Keratinocyte (primary cell): ENCODE measurements around the gene CDON. TPM values are rescaled to one million over a fixed set of nuclear protein-coding genes. Genes with fewer than 3 reads are reported as not detected.
"Not testable (repeated sequence)": the region's sequence is repeated elsewhere in the genome, so short reads cannot be mapped to it uniquely, and the experiment has no call there.

Source experiments
- DNase-seq: peaks from one replicate; pipeline ENCODE4 v3.0.0-alpha.2; 2011; ENCODE audit warnings: low read depth, missing footprints, low spot score
- FAIRE-seq: peaks from 2 replicates; lab custom pipeline; 2011; peaks lifted over from hg19 to GRCh38; lab: Jason Lieb, UNC
- H2AFZ ChIP-seq: 2 replicates; pipeline ENCODE4 v1.6.0; 2012; ENCODE audit warnings: low read length, control low read depth, inconsistent platforms; ENCODE audit not compliant: control insufficient read depth
- H3K27ac ChIP-seq: 2 replicates; pipeline ENCODE4 v1.5.1; 2011; ENCODE audit warnings: low read length; ENCODE audit not compliant: control insufficient read depth, insufficient read depth
- H3K27me3 ChIP-seq: 3 replicates; pipeline ENCODE4 v1.6.0; 2011; ENCODE audit warnings: low read length; ENCODE audit not compliant: control insufficient read depth, insufficient read depth; ENCODE audit errors: extremely low read depth
- H3K36me3 ChIP-seq, 2 experiments: 2 replicates in 1 of 2; 3 replicates in 1 of 2; pipeline ENCODE4 v1.5.1; 2011; ENCODE audit warnings: low read length in 2 of 2, mild to moderate bottlenecking in 1 of 2; ENCODE audit not compliant: control insufficient read depth in 2 of 2, insufficient read depth in 2 of 2; ENCODE audit errors: extremely low read depth in 1 of 2
- H3K4me1 ChIP-seq: 3 replicates; pipeline ENCODE4 v1.5.1; 2011; ENCODE audit warnings: low read length; ENCODE audit not compliant: control insufficient read depth, insufficient read depth; ENCODE audit errors: extremely low read depth
- H3K4me2 ChIP-seq: 3 replicates; pipeline ENCODE4 v1.6.0; 2011; ENCODE audit warnings: low read depth, low read length; ENCODE audit not compliant: control insufficient read depth, insufficient read depth; ENCODE audit errors: extremely low read depth
- H3K4me3 ChIP-seq, 3 experiments: fragments of 200-600 bp in 1 of 3; sonication (generic) in 1 of 3; 2 replicates in 2 of 3; 3 replicates in 1 of 3; pipeline ENCODE4 v1.5.1; 2011 to 2016; ENCODE audit warnings: low read length in 3 of 3, mild to moderate bottlenecking in 3 of 3, control low read depth in 2 of 3, inconsistent platforms in 1 of 3, low read depth in 1 of 3, mixed read lengths in 1 of 3, mixed run types in 1 of 3, moderate library complexity in 1 of 3; ENCODE audit not compliant: control insufficient read depth in 2 of 3, insufficient read depth in 2 of 3; ENCODE audit errors: extremely low read depth in 1 of 3
- H3K79me2 ChIP-seq: 2 replicates; pipeline ENCODE4 v1.6.0; 2012; ENCODE audit warnings: low read length; ENCODE audit not compliant: control insufficient read depth, insufficient read depth
- H3K9ac ChIP-seq: 3 replicates; pipeline ENCODE4 v1.6.0; 2011; ENCODE audit warnings: low read length; ENCODE audit not compliant: control insufficient read depth, insufficient read depth; ENCODE audit errors: extremely low read depth
- H3K9me1 ChIP-seq: 3 replicates; pipeline ENCODE4 v1.6.0; 2011; ENCODE audit warnings: low read length; ENCODE audit not compliant: control insufficient read depth, insufficient read depth; ENCODE audit errors: extremely low read depth
- H3K9me3 ChIP-seq: 2 replicates; pipeline ENCODE4 v1.5.1; 2012; ENCODE audit warnings: low read depth, low read length; ENCODE audit not compliant: control insufficient read depth
- H4K20me1 ChIP-seq: 3 replicates; pipeline ENCODE4 v1.6.0; 2011; ENCODE audit warnings: low read length; ENCODE audit not compliant: control insufficient read depth, insufficient read depth; ENCODE audit errors: extremely low read depth
- EZH2 ChIP-seq: IDR thresholded peaks from one replicate; pipeline ENCODE4 v1.6.1; 2012; ENCODE audit warnings: inconsistent platforms, mild to moderate bottlenecking, low read length, moderate library complexity
- dilution Hi-C: fragments of 300-500 bp; cut with MboI; formaldehyde crosslinking; loops from one replicate; pipeline ENCODE4 v1.7.0; 2020; ENCODE audit warnings: low sequenced_read_pairs; ENCODE audit not compliant: extremely low pct_ligation_motif_present
- polyA plus RNA-seq, 5 experiments: library from polyadenylated mRNA; depleted of rRNA in 3 of 5; stranded (reverse) in 3 of 5; stranded (forward) in 1 of 5; unstranded in 1 of 5; fragments of >200 nt; gene quantifications; 1 replicate in 1 of 5; 2 replicates in 3 of 5; 3 replicates in 1 of 5; pipeline versions ENCODE4 v1.2.1 to v1.2.3, GENCODE V29; 2011 to 2012; ENCODE audit warnings: missing spikeins in 2 of 5, low read depth in 1 of 5, low replicate concordance in 1 of 5
- TF ChIP-seq, protein P1 (sequence below), 3 experiments: IDR thresholded peaks in 1 of 3; conservative IDR thresholded peaks in 1 of 3; optimal IDR thresholded peaks in 1 of 3; 2 replicates in 2 of 3; 3 replicates in 1 of 3; pipeline versions ENCODE3 to v1.5.1; 2011; ENCODE audit warnings: low read length in 3 of 3, mild to moderate bottlenecking in 3 of 3, moderate library complexity in 2 of 3, control low read depth in 1 of 3, inconsistent platforms in 1 of 3; ENCODE audit not compliant: insufficient read depth in 2 of 3; ENCODE audit errors: extremely low read depth in 1 of 3

Gene CDON
- polyA plus RNA-seq, 1 donor (not counting 4 experiments of a cell fraction or from before 2014, with no cell fraction given) = 1.0 TPM

DNA sequence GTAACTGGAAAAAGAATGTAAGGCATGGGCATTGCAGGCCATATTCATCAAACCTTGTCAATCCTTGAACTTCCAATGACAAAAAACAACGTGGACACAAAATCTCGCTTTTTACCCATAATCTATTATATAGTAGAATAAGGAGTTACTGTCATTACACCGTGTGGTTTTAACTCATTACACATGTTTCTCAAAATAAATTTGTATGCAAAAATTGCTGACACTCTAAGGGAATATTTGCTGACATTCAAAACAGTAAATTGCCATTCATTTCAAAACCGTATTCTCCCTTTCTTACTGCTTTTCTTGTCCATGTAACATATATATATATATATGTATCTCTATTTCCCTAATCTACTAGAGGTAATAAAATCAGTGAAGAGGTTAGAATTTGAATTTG is 33.4 kb downstream of the CDON start:
- no peak for DNase-seq
- H3K4me2 ChIP-seq = no peak overlapping the region
- no peaks in the 10 kb centered on the region for H3K36me3 ChIP-seq
- no peaks in the 10 kb centered on the region for H3K9me1 ChIP-seq
- no peaks in the 10 kb centered on the region for H3K9me3 ChIP-seq
- dilution Hi-C loops = no loop called here
- TF ChIP-seq, protein P1, sequence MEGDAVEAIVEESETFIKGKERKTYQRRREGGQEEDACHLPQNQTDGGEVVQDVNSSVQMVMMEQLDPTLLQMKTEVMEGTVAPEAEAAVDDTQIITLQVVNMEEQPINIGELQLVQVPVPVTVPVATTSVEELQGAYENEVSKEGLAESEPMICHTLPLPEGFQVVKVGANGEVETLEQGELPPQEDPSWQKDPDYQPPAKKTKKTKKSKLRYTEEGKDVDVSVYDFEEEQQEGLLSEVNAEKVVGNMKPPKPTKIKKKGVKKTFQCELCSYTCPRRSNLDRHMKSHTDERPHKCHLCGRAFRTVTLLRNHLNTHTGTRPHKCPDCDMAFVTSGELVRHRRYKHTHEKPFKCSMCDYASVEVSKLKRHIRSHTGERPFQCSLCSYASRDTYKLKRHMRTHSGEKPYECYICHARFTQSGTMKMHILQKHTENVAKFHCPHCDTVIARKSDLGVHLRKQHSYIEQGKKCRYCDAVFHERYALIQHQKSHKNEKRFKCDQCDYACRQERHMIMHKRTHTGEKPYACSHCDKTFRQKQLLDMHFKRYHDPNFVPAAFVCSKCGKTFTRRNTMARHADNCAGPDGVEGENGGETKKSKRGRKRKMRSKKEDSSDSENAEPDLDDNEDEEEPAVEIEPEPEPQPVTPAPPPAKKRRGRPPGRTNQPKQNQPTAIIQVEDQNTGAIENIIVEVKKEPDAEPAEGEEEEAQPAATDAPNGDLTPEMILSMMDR (optimal IDR thresholded peaks at IDR 0.05 in 1 of 3, IDR thresholded peaks at IDR 0.05 in 1 of 3, conservative IDR thresholded peaks at IDR 0.05 in 1 of 3; ENCODE audit: extremely low read depth in 1 of 3, insufficient read depth in 2 of 3, low read length in 3 of 3) = no peak
- no peak for TF ChIP-seq EZH2
- no peaks in the 10 kb centered on the region for H3K79me2 ChIP-seq
- no peak for FAIRE-seq
- no peak overlapping the region for H3K27ac ChIP-seq
- no peak overlapping the region for H3K4me3 ChIP-seq
- no peaks in the 10 kb centered on the region for H3K27me3 ChIP-seq
- H4K20me1 ChIP-seq = no peaks in the 10 kb centered on the region
- H2AFZ ChIP-seq = no peak overlapping the region
- H3K4me1 ChIP-seq = no peaks in the 10 kb centered on the region
- H3K9ac ChIP-seq = no peak overlapping the region

DNA sequence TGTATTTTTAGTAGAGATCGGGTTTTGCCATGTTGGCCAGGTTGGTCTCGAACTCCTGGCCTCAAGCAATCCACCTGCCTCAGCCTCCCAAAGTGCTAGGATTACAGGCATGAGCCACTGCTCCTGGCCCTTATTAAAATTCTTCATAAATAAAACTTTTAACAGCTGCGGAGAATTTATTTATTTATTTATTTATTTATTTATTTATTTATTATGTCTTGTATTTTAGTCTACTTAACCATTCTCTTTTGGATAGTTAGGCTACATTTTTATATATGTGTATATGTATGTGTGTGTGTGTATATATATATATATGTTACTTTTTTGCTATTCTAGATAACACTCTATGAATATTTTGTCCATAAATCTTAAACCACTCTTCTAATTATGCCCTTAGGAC is 34.1 kb downstream of the CDON start:
- H3K9me1 ChIP-seq, H3K9me3 ChIP-seq, DNase-seq, H3K4me1 ChIP-seq, H3K79me2 ChIP-seq, H3K4me2 ChIP-seq, H3K27ac ChIP-seq, H3K9ac ChIP-seq, dilution Hi-C loops, H3K36me3 ChIP-seq, H4K20me1 ChIP-seq, H2AFZ ChIP-seq, H3K4me3 ChIP-seq, FAIRE-seq, H3K27me3 ChIP-seq: not testable (repeated sequence)

DNA sequence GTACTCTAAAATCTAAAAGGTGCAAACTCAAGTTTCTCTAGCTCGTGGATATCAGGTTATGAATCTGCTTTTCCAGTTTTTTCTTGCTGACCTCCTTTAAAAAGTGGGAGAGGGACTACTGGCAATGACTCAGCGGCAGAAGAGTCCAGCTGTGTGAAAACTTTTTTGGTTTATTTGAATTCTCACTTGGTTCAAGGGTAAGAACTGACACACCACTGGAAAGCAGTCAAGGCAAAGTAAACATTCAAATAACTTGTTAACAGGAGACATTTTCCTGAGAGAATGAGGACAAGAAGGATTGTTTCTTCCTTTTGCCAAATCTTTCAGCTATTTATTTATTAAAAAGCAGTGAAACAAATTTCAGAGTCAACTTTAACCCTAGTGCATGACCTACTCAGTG is 36.1 kb downstream of the CDON start:
- Histone ChIP-seq H3K4me3 (no peak overlapping the region), H3K9ac (no peak overlapping the region), H3K27me3 (no peaks in the 10 kb centered on the region), H2AFZ (no peak overlapping the region), H3K9me1 (no peaks in the 10 kb centered on the region), H3K4me2 (no peak overlapping the region), H3K27ac (no peak overlapping the region), H4K20me1 (no peaks in the 10 kb centered on the region), H3K79me2 (no peaks in the 10 kb centered on the region), H3K9me3 (no peaks in the 10 kb centered on the region), H3K4me1 (no peaks in the 10 kb centered on the region), H3K36me3 (no peaks in the 10 kb centered on the region)
- DNase-seq = no peak
- TF ChIP-seq EZH2 = no peak
- TF ChIP-seq, protein P1 (optimal IDR thresholded peaks at IDR 0.05 in 1 of 3, IDR thresholded peaks at IDR 0.05 in 1 of 3, conservative IDR thresholded peaks at IDR 0.05 in 1 of 3; ENCODE audit: extremely low read depth in 1 of 3, insufficient read depth in 2 of 3, low read length in 3 of 3) = no peak
- dilution Hi-C loops = no loop called here
- no peak for FAIRE-seq
